Skeletal muscle tissue (tissue), 4 donors: ENCODE data around the gene ARHGAP6. TPM values are rescaled to one million over a fixed set of nuclear protein-coding genes. Genes with fewer than 3 reads are reported as not detected.

Experiments
- H3K27ac ChIP-seq: one replicate; pipeline ENCODE4 v1.7.0; 2013; ENCODE audit warnings: mild to moderate bottlenecking, low read depth, low read length, inconsistent platforms
- H3K27me3 ChIP-seq, 3 donors: one replicate each; pipeline ENCODE4 v1.7.0; 2013; ENCODE audit warnings: low read length in 3 of 3; ENCODE audit not compliant: control insufficient read depth in 3 of 3, insufficient read depth in 3 of 3
- H3K36me3 ChIP-seq, 3 donors: one replicate each; pipeline ENCODE4 v1.7.0; 2013; ENCODE audit warnings: low read length in 3 of 3; ENCODE audit not compliant: control insufficient read depth in 3 of 3, insufficient read depth in 3 of 3
- H3K4me1 ChIP-seq, 3 donors: one replicate each; pipeline ENCODE4 v1.7.0; 2013; ENCODE audit warnings: low read length in 3 of 3, mild to moderate bottlenecking in 3 of 3; ENCODE audit not compliant: control insufficient read depth in 3 of 3, insufficient read depth in 3 of 3
- H3K4me3 ChIP-seq, 3 donors: one replicate each; pipeline ENCODE4 v1.7.0; 2013; ENCODE audit warnings: low read length in 3 of 3
- H3K9ac ChIP-seq, 3 donors: one replicate each; pipeline ENCODE4 v1.7.0; 2013; ENCODE audit warnings: low read length in 3 of 3, mild to moderate bottlenecking in 3 of 3, moderate library complexity in 2 of 3, low read depth in 1 of 3
- H3K9me3 ChIP-seq, 3 donors: one replicate each; pipeline ENCODE4 v1.7.0; 2013; ENCODE audit warnings: low read length in 3 of 3; ENCODE audit not compliant: control insufficient read depth in 3 of 3
- total RNA-seq: library from RNA; depleted of rRNA; stranded (reverse); fragments of >200 nt; gene quantifications from one replicate; pipeline ENCODE4 v1.2.3, GENCODE V29; 2014
- donor health status: Osteomylitis.

ARHGAP6 gene
- total RNA-seq = 8.4 TPM

DNA sequence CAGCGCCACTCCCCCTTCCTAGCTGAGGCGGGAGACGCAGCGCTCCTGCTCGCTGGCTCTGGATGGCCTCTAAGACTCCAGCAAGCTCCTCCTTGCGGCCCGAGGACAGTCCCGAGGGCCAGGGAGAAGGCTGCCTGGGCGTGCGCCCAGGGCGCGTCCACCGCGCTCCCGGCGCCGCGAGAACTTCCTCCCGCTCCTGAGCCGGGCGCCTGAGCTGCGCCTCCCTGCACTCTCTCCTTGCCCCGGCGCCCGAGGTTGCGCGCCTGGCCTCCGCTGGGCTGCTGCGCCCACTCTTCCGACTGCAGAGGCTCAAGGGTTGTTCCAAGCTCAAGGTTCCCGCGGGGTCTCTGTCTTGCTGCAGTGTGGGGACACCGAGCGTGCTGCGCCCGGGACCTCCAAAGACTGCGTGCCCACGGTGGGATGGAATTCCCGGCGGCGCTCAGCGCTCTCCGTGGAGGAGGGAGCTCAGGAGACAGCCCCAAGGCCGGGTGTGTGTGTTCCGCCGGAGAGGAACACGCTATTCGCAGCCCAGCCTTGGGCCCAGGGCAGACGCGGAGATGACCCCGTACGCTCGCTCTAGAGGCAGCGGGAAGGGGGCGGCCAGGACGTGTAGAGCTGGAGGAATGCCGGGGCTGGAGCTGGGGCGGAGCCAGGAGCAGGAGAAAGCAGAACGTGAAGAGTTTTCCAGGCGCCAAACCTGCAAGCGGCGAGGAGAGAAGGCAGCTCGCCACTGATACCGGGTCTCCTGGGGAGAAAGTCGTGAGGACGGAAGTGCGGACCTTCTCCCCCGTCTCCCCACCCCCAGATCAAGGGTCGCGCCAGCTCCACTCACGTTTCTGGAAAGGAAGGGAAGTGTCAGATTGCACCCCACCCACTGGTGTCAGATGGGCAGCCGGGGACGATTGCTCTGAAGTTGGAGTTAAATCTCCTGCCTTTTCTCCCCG is at the start of gene ARHGAP6:
TSS of gene ARHGAP6 (minus strand) at position 753 of the 944 bp plus-strand sequence. CDS start 1,092 bp downstream, outside the sequence.
- H3K27me3 ChIP-seq = no peaks in the 10 kb centered on the region
- H3K4me3 ChIP-seq = peak within 1 kb of the TSS; percentile 70 to 77 (median 70)
- peaks cover 0 to 6% (median 0%) of the 10 kb centered on the region in 3 donors for H3K4me1 ChIP-seq
- H3K27ac ChIP-seq = peak within 1 kb of the TSS; percentile 58
- no peaks in the 10 kb centered on the region for H3K36me3 ChIP-seq
- H3K9ac ChIP-seq = peak within 1 kb of the TSS; percentile 68 to 75 (median 74)
- H3K9me3 ChIP-seq = no peaks in the 10 kb centered on the region

DNA sequence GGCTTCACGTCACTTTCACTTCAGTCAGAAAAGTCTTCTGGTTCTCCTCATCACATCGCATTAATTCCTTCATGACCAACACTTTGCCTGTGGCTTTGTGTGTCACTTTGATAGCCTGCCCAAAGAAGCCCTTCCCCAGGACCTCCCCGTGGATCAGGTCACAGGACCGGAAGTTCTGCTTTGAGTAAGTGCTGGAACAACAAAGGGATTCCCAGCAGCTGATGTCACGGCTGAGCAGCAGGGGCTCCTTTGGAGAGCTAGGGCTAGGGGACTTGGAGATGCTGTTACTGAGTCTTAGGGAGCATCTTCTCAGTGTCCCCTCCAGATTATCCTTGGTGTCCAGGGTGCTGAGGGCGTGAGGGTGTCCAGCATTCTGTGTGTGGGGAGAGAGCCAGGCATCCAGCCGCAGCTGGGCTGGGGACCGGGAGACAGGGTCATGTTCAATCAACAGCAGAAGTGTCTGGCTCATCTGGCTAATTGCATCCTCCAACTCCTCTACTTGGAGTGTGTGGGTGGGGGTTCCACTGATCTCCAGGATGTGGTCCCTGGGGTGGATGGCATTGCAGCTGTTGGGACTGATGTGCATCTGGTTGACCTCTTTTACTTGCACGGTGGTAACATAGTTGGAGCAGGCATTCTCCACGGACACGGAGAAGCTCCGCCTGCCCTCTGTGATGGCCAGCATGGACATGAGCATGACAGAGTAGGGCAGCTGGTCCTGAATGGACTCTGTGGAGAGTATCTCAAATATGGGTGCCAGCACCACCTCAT is 39.2 kb upstream of the ARHGAP6 start:
- Histone ChIP-seq H3K27me3 (no peaks in the 10 kb centered on the region), H3K9me3 (no peaks in the 10 kb centered on the region), H3K9ac (no peak overlapping the region), H3K4me3 (no peak overlapping the region), H3K36me3 (no peaks in the 10 kb centered on the region), H3K4me1 (peaks cover 0 to 4% (median 0%) of the 10 kb centered on the region in 3 donors), H3K27ac (no peak overlapping the region)

GRCh38 chrX:11703855-11704254 is 38.1 kb upstream of the ARHGAP6 start:
- no peaks in the 10 kb centered on the region for H3K36me3 ChIP-seq

DNA sequence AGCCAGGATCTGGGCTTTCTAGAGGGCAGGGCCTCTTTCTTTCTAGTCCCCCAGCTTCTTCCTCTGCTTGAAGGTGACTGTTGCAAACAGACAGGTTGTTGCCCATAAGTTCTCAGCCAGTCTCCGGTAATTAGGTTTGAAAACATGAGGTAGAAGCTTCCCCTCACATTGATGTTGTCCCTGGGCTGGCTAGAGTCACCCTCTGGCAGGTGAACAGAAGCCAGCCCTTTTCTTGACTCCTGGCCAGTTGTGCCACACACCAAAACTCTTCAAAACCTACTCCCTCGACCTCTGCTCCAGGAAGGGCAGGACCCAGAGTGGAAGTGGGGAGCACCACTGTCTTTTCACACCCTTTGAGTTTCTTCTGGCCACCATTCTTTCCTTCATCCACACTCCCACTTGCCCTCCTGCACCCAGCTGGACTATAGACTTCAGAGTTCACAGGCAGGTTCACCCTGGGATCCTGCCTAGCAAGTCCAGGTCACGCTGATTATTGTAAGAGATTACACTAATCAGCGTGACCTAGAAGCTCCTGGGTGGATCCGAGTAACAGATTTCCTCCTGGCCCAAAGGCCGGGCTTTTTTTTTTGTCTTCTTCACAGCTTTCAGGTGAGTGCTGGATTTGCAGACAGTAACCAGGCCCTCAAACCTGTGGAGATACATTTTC is 37.4 kb upstream of the ARHGAP6 start:
- no peak overlapping the region for H3K9ac ChIP-seq

More at GRCh38 chrX:11703855-11704254, 38.1 kb upstream of the ARHGAP6 start:
- Histone ChIP-seq H3K4me1 (peaks cover 0 to 4% (median 0%) of the 10 kb centered on the region in 3 donors), H3K27me3 (no peaks in the 10 kb centered on the region), H3K9me3 (no peaks in the 10 kb centered on the region), H3K9ac (no peak overlapping the region), H3K27ac (no peak overlapping the region), H3K4me3 (no peak overlapping the region)

DNA sequence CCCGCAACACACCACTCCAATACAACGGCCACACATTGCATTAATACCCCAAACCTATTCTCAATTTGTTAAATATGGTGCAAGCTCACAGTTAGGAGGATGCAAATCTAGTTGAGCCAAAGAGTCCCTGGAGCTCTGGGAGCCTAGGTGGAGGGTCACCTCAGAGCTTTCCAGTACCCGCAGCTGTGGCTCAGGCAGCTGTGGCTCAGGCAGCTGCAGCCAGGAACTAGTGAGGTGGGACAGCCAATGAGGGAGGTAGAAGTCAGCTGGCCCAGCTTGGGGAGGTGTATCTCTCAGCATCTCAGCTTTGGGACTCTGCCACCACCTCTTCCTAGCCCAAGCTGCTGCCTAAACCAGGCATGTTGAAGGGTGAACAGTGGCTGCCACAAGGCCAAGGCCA is 36.7 kb upstream of the ARHGAP6 start:
- peaks cover 0 to 6% (median 3%) of the 10 kb centered on the region in 3 donors for H3K4me1 ChIP-seq
- no peaks in the 10 kb centered on the region for H3K9me3 ChIP-seq
- no peaks in the 10 kb centered on the region for H3K27me3 ChIP-seq

More for the DNA sequence above, 37.4 kb upstream of the ARHGAP6 start:
- no peaks in the 10 kb centered on the region for H3K9me3 ChIP-seq
- no peaks in the 10 kb centered on the region for H3K36me3 ChIP-seq
- H3K4me1 ChIP-seq = peaks cover 0 to 6% (median 0%) of the 10 kb centered on the region in 3 donors
- no peaks in the 10 kb centered on the region for H3K27me3 ChIP-seq
- H3K27ac ChIP-seq = no peak overlapping the region
- no peak overlapping the region for H3K4me3 ChIP-seq

DNA sequence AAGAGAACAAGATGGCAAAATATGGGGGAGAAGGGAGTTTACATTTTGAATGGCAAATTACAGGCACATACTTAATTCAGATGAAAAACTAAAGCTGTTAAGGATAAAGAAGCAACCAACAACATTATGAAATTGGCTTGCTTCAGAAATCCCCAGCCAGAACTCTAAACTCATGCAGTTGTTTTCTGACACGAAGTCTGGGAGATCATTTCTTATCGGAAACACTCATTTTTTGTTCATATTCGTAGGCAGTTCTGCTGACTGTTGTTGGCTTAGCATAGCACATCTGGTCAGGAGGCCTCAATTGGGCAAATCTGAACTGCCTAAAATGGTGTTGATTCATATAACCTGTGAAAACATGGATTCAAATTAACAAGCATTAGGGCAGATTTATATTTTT is 33.0 kb upstream of the ARHGAP6 start:
- Histone ChIP-seq H3K4me1 (peaks cover 5 to 10% (median 9%) of the 10 kb centered on the region in 3 donors), H3K9ac (no peak overlapping the region), H3K27me3 (no peaks in the 10 kb centered on the region), H3K36me3 (no peaks in the 10 kb centered on the region), H3K27ac (no peak overlapping the region), H3K4me3 (no peak overlapping the region), H3K9me3 (no peaks in the 10 kb centered on the region)

More for the DNA sequence above, 36.7 kb upstream of the ARHGAP6 start:
- Histone ChIP-seq H3K4me3 (no peak overlapping the region), H3K9ac (no peak overlapping the region), H3K27ac (no peak overlapping the region), H3K36me3 (no peaks in the 10 kb centered on the region)

DNA sequence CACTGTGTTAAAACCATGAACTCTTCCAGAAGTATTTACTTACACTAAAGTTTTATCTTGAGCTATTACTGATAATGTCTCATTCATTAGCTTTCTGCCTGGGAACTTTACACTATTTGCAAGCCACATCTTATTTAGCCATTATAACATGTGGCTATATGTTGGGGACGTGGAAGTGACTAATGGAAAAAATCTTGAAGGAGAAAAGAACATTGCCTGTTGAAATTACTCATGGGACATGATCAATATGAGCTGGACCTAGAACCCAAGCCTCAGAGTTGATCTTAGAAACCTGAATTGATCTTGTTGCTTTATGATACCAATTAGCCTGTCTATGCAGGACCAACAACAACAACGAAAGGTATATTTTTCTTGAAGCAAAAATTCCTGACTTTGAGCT is 22.5 kb upstream of the ARHGAP6 start:
- H3K27ac ChIP-seq = no peak overlapping the region
- no peaks in the 10 kb centered on the region for H3K9me3 ChIP-seq
- no peaks in the 10 kb centered on the region for H3K36me3 ChIP-seq
- no peak overlapping the region for H3K4me3 ChIP-seq
- H3K27me3 ChIP-seq = no peaks in the 10 kb centered on the region
- H3K9ac ChIP-seq = no peak overlapping the region
- H3K4me1 ChIP-seq = peaks cover 0 to 3% (median under 1%) of the 10 kb centered on the region in 3 donors

DNA sequence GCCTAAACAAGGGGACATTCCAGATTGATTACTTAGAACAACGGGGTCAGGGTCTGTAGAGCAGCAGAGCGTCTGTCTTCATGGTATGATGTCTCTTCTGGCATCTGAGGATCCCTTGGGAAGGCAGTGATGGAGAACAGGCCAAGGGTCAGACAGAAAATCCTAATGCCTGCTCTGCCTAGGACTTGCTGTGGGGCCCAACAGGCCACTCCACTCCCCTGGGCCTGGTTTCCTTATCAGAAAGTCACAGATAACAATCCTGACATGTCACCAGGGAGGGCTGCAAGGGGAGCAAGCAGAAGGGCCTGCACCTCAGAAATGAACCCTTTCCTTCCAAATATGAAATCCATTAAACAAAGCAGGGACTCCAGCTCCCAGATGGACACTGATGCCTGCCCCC is 21.4 kb upstream of the ARHGAP6 start:
- Histone ChIP-seq H3K9me3 (no peaks in the 10 kb centered on the region), H3K36me3 (no peaks in the 10 kb centered on the region), H3K9ac (no peak overlapping the region), H3K27me3 (no peaks in the 10 kb centered on the region), H3K27ac (no peak overlapping the region), H3K4me1 (peaks cover 0 to 3% (median 2%) of the 10 kb centered on the region in 3 donors), H3K4me3 (no peak overlapping the region)

DNA sequence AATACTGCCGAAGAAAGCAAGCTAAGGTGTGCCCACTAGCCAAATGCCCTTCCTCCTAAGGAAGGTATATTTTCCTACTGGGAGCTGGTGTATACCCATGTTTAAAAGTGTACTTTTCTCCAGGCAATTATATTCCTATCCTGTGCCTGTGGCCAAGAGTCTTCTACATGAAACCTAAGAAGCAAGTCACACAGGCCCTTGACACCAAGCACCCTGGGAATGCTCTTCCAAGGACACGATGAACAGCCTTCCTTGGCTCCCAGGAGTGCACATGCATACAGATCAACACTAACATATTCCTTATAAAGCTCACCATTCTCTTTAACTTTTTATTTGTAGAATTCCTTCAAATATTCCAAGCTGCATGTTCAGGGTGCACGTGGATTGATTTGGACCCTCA is 17.3 kb upstream of the ARHGAP6 start:
- no peaks in the 10 kb centered on the region for H3K9me3 ChIP-seq
- no peak overlapping the region for H3K27ac ChIP-seq
- no peak overlapping the region for H3K9ac ChIP-seq

More for the DNA sequence above, 17.3 kb upstream of the ARHGAP6 start:
- Histone ChIP-seq H3K27me3 (no peaks in the 10 kb centered on the region), H3K36me3 (no peaks in the 10 kb centered on the region), H3K4me3 (no peak overlapping the region), H3K4me1 (peaks cover 0 to 3% (median 2%) of the 10 kb centered on the region in 3 donors)
